ELF-1 (cell line): ENCODE measurements around the gene RPL22L1.
"Not testable (repeated sequence)": the region's sequence is repeated elsewhere in the genome, so short reads cannot be mapped to it uniquely, and the experiment has no call there.

Experiments
- DNase-seq: peaks from one replicate; pipeline ENCODE4 v3.0.0-alpha.2; 2016; ENCODE audit warnings: low read depth, low spot score

Gene RPL22L1

DNA sequence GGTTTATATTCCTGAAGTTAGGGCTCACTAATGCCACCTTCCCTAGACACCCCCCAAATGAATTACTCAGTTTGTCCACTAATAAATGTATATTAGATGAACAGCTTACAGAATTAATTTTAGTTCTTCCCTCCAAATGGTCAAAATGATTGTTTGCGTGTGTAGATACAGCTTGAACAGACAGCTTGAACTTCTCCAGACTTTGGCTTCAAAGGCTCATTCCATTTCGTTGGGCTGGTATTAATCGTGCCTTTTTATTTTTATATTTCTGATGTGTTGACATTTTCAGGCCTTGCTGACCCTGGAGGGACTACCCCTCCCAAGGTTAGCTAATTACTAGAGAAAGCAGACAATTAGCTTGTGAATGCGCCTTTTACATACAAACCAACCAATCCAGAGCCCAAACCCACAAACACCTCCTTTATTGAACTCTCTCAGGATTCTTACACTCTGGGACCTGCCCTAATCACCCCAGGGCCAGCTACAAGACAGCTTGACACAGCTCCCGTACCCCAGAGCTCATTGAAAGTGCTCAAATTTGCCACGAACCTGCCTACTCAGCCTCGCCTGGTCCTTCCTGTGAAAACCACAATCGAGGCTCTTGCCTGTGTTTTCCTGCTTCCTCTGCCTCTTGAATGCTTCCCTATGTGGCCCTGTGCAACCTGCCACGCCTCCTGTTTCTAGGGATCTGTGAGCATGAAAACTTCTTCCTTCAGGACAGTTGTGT lies 40.3 kb downstream of the RPL22L1 start:
- DNase-seq: peak; percentile 21

- DNase-seq: no peak
Observed at GRCh38 chr3:170826047-170826446, 43.9 kb downstream of the RPL22L1 start.

GRCh38 chr3:170823562-170823961 lies 46.4 kb downstream of the RPL22L1 start:
- DNase-seq: not testable (repeated sequence)

DNA sequence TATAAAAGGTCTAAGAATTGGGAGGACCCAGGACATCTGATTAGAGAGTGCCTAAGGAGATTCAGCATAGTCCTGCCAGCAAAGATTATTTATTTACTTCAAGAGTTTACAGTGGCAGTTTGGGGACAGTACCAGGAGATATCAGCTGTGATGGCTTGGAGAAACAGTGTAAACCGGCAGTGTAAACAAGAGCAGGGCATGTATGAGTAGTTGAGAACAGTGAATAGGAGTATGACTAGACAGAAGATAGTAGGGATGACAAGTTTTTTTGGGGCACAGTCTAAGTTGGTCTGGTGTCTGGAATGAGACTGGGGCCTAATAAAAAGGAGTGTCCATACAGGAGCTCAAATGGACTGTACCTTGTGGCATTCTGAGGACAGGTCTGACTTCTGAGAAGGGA lies 51.7 kb downstream of the RPL22L1 start:
- DNase-seq: not testable (repeated sequence)

DNA sequence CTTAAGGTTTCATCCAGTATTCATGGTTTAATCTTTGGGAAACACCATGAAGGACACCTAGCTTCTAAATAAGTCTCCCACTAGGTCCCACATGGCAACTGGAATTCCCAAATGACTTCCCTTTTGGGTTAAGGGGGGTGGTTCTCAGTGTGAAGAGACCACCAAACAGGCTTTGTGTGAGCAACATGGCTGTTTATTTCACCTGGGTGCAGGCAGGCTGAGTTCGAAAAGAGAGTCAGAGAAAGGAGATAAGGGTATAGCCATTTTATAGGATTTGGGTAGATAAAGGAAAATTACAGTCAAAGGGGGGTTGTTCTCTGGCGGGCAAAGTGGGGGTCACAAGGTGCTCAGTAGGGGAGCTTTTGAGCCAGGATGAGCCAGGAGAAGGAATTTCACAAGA lies 52.5 kb downstream of the RPL22L1 start:
- DNase-seq: not testable (repeated sequence)

- no peak for DNase-seq
Observed at GRCh38 chr3:170816841-170817240, 53.2 kb downstream of the RPL22L1 start.

DNA sequence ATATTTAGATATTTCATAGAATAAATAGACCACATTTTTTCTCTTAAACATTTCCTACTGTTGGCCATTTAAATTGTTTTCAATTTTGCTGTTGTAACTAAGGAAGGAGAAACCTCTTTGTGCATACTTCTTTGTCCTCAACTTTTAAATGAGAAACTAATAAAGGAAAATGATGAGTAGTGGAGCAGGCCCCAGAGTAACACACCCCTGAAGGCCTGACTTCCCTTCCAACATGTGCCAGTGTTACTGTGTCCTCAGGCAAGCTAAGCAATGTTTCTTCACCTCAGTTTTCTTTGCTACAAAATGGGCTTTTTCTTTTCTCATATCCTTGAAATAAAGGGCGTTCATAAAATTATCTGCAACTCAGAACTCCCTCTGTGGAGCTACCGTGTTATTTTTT lies 53.7 kb downstream of the RPL22L1 start:
- no peak for DNase-seq

DNA sequence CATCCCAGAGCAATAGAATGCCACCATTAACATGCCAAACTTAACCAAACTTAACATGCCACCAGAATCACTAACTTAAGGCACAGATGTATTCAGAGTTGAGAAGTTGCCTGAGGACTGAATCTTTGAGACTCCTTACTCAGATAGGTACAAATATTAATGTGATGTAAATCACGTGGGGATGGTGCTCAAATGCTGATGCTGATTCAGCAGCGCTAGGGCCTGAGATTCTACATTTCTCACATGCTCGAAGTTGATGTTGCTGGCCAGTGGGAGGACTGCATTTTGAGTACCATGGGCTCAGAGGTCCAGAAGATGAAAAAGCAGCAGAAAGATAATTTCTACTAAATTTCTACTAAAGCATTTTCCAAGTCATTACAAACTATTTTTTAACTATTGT lies 54.1 kb downstream of the RPL22L1 start:
- no peak for DNase-seq

DNA sequence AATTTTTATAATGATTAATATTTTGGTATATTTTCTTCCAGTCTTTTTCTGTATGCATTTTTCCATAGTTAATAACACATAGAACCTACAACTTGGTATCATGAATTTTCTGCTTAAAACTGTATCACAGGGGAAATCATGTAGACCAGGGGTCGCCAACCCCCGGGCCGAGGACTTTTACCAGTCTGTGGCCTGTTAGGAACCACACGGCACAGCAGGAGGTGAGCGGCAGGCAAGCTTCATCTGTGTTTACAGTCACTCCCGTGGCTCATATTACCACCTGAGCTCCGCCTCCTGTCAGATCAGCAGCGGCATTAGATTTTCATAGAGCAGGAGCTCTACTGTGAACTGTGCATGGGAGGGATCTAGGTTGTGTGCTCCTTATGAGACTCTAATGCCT lies 54.7 kb downstream of the RPL22L1 start:
- DNase-seq: peak; percentile 46
